Right lobe of liver (tissue), 4 donors: Measurements from ENCODE around the gene NUBPL.
"Not testable (repeated sequence)": the region's sequence is repeated elsewhere in the genome, so short reads cannot be mapped to it uniquely, and the experiment has no call there.

Source experiments
- CTCF ChIP-seq, 4 donors: fragments of 200-600 bp in 3 of 4; fragments of 450-650 bp in 1 of 4; IDR thresholded peaks; one replicate each; pipeline versions ENCODE4 v1.5.1 to v1.8.0; 2016 to 2022; ENCODE audit warnings: antibody characterized with exemption in 4 of 4, mild to moderate bottlenecking in 2 of 4
- POLR2A ChIP-seq: fragments of 450-650 bp; IDR thresholded peaks from one replicate; pipeline ENCODE4 v1.6.1; 2017; ENCODE audit warnings: antibody characterized with exemption, mild to moderate bottlenecking
- donor health status: DM: no; HTN: no; CAD: no.
- donor health status: DM: no; HTN: no; CAD: no.
- donor health status: DM: no; HTN: yes; CAD: no.

GRCh38 chr14:31751047-31751446 lies 189.8 kb downstream of the NUBPL start:
- TF ChIP-seq CTCF (IDR thresholded peaks at IDR 0.05); POLR2A: not testable (repeated sequence)
